Measurements from ENCODE around the gene AUTS2.
A peak's percentile ranks its signal among the peaks of the same experiment; 100 is the strongest.
"Not testable (repeated sequence)": the region's sequence is repeated elsewhere in the genome, so short reads cannot be mapped to it uniquely, and the experiment has no call there.

The AUTS2 gene

GRCh38 chr7:69765879-69766278 is 167.6 kb downstream of the AUTS2 start:
- DNase-seq = no peak

GRCh38 chr7:69768986-69769595 is 170.8 kb downstream of the AUTS2 start:
- DNase-seq = peak; percentile 18

GRCh38 chr7:69769826-69770225 is 171.6 kb downstream of the AUTS2 start:
- DNase-seq = no peak

- no peak for DNase-seq
These were observed 172.3 kb downstream of the AUTS2 start for GRCh38 chr7:69770613-69771012.

GRCh38 chr7:69772718-69773436 is 174.6 kb downstream of the AUTS2 start:
- DNase-seq = no peak

GRCh38 chr7:69773535-69774225 is 175.4 kb downstream of the AUTS2 start:
- no peak for DNase-seq

- DNase-seq = no peak
These were observed 177.0 kb downstream of the AUTS2 start for GRCh38 chr7:69775231-69775771.

GRCh38 chr7:69776611-69777010 is 178.3 kb downstream of the AUTS2 start:
- DNase-seq = no peak

- no peak for DNase-seq
These were observed 179.9 kb downstream of the AUTS2 start for GRCh38 chr7:69778138-69778537.

GRCh38 chr7:69780379-69780778 is 182.1 kb downstream of the AUTS2 start:
- peak; percentile 86 for DNase-seq

GRCh38 chr7:69781412-69781846 is 183.2 kb downstream of the AUTS2 start:
- DNase-seq = no peak

- peak; percentile 91 for DNase-seq
These were observed 184.8 kb downstream of the AUTS2 start for GRCh38 chr7:69782917-69783684.

GRCh38 chr7:69786130-69786529 is 187.9 kb downstream of the AUTS2 start:
- DNase-seq = not testable (repeated sequence)

GRCh38 chr7:69786730-69787395 is 188.6 kb downstream of the AUTS2 start:
- no peak for DNase-seq

- DNase-seq = peak; percentile 62
These were observed 189.6 kb downstream of the AUTS2 start for GRCh38 chr7:69787736-69788431.

- DNase-seq = no peak
These were observed 191.3 kb downstream of the AUTS2 start for GRCh38 chr7:69789563-69789962.

GRCh38 chr7:69790977-69791724 is 192.9 kb downstream of the AUTS2 start:
- no peak for DNase-seq

GRCh38 chr7:69791739-69792138 is 193.5 kb downstream of the AUTS2 start:
- DNase-seq = no peak

- DNase-seq = no peak
These were observed 197.7 kb downstream of the AUTS2 start for GRCh38 chr7:69795932-69796331.

GRCh38 chr7:69796416-69796815 is 198.1 kb downstream of the AUTS2 start:
- no peak for DNase-seq

Measured in NCI-H1092 treated with DMSO at 0.1 percent for 48 hours (cell line).